Fibroblast of lung (primary cell): ENCODE data around the gene OSBP2.

Experiments
- EZH2 ChIP-seq: IDR thresholded peaks from 2 replicates; pipeline ENCODE4 v1.5.1; 2012; ENCODE audit warnings: low read length, control low read depth, mild to moderate bottlenecking; ENCODE audit errors: missing control alignments
- TF ChIP-seq, protein P1 (sequence below), 2 donors: IDR thresholded peaks in 1 of 2; conservative IDR thresholded peaks in 1 of 2; 1 replicate in 1 of 2; 2 replicates in 1 of 2; pipeline ENCODE4 v1.5.1; 2011 to 2012; ENCODE audit warnings: low read length in 2 of 2, control low read depth in 1 of 2, inconsistent platforms in 1 of 2, low read depth in 1 of 2, mild to moderate bottlenecking in 1 of 2

DNA sequence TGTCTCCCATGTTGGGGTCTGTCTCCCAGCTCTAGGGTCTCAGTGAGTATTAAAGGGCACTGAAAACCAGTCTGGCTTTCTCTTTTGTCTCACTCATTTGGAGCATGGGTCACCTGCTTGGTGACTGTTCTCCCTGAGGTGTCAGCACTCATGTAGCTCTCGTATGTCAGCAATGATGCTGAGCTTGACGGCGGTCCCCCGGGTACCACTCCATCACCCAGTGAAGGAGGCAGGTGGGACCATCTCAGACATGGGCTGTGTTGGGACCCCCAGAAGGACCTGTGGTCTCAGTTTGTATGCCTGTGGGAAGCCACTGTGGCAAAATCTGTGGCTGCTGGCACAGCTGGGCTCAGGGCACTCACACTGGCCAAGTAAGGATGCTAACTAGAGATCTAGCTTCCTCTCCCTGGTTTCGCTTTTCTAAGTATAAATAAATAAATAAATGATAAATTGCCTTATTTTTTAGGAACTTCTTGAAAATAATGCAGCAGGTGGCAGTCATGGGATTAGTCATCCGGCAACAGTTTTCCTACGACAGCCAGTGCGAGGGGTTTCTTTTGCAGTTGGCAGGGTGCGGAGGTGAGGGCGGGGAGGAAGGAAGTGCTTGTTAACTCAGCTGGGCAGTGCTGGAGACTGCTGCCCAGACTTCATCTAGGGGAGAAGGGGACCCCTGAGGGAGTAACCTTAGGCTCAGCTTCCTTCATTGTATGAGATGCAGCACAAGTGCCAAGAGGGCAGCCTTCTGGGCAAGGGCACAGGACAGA is 48.8 kb downstream of the OSBP2 start:
- TF ChIP-seq, protein P1, sequence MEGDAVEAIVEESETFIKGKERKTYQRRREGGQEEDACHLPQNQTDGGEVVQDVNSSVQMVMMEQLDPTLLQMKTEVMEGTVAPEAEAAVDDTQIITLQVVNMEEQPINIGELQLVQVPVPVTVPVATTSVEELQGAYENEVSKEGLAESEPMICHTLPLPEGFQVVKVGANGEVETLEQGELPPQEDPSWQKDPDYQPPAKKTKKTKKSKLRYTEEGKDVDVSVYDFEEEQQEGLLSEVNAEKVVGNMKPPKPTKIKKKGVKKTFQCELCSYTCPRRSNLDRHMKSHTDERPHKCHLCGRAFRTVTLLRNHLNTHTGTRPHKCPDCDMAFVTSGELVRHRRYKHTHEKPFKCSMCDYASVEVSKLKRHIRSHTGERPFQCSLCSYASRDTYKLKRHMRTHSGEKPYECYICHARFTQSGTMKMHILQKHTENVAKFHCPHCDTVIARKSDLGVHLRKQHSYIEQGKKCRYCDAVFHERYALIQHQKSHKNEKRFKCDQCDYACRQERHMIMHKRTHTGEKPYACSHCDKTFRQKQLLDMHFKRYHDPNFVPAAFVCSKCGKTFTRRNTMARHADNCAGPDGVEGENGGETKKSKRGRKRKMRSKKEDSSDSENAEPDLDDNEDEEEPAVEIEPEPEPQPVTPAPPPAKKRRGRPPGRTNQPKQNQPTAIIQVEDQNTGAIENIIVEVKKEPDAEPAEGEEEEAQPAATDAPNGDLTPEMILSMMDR (conservative IDR thresholded peaks at IDR 0.05 in 1 of 2, IDR thresholded peaks at IDR 0.05 in 1 of 2; ENCODE audit: low read depth in 1 of 2, low read length in 2 of 2), result no peak
- TF ChIP-seq EZH2, result no peak
